ENCODE measurements around the gene HDAC10. TPM values are rescaled to one million over a fixed set of nuclear protein-coding genes. Genes with fewer than 3 reads are reported as not detected.
A peak's percentile ranks its signal among the peaks of the same experiment; 100 is the strongest.

Gene HDAC10
- total RNA-seq, 1 donor from 2014 or later, result 12.0 TPM

GRCh38 chr22:50287731-50288130 lies 36.7 kb upstream of the HDAC10 start:
- ATAC-seq (ENCODE audit: poor library complexity), result no peak
- no peak for DNase-seq
- intact Hi-C loops (cut with DNase I), result no loop called here

DNA sequence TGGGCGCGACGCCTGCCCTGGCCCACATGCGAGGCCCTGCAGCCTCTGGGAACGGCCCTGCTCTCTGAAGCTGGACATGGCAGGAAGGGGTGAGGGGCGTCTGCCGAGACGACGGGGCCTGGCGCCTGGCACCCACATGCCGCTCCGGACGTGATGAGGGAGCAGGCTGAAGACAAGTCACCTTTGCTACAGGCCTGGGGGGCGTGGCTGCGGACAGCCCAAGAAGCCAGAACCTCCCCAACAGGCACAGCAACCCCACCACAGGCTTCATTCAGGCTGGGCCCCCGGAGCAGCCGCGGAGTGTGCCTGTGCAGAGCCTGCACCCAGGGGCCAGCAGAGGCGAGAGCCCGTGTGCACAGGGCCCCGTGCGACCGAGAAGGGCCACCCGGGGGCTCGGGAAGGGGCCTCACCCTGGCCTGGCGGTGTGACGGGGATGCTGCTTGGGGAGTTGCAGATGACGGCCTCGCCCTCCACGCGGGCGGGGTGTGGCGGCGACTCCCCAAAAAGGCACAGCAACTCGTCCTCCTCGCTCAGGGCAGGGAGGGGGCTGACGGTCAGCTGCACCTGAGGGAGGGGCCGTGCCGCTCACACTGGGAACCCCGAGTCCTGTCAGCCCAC lies 35.7 kb upstream of the HDAC10 start:
- intact Hi-C loops (cut with DNase I), result no loop called here
- DNase-seq (no peak), ATAC-seq (ENCODE audit: poor library complexity) (no peak)

- intact Hi-C loops (cut with DNase I), result no loop called here
- DNase-seq, result no peak
Observed at GRCh38 chr22:50286275-50286674, 35.2 kb upstream of the HDAC10 start.

GRCh38 chr22:50285568-50286229 lies 34.6 kb upstream of the HDAC10 start:
- intact Hi-C loops (cut with DNase I), result no loop called here
- DNase-seq (no peak), ATAC-seq (ENCODE audit: poor library complexity) (no peak)

More at GRCh38 chr22:50286275-50286674, 35.2 kb upstream of the HDAC10 start:
- ATAC-seq (ENCODE audit: poor library complexity), result no peak

- DNase-seq (no peak), ATAC-seq (ENCODE audit: poor library complexity) (no peak)
- intact Hi-C loops (cut with DNase I), result no loop called here
Observed at GRCh38 chr22:50284479-50284878, 33.4 kb upstream of the HDAC10 start.

- DNase-seq, result no peak
- ATAC-seq (ENCODE audit: poor library complexity), result no peak
- intact Hi-C loops (cut with DNase I), result no loop called here
Observed at GRCh38 chr22:50283821-50284220, 32.8 kb upstream of the HDAC10 start.

DNA sequence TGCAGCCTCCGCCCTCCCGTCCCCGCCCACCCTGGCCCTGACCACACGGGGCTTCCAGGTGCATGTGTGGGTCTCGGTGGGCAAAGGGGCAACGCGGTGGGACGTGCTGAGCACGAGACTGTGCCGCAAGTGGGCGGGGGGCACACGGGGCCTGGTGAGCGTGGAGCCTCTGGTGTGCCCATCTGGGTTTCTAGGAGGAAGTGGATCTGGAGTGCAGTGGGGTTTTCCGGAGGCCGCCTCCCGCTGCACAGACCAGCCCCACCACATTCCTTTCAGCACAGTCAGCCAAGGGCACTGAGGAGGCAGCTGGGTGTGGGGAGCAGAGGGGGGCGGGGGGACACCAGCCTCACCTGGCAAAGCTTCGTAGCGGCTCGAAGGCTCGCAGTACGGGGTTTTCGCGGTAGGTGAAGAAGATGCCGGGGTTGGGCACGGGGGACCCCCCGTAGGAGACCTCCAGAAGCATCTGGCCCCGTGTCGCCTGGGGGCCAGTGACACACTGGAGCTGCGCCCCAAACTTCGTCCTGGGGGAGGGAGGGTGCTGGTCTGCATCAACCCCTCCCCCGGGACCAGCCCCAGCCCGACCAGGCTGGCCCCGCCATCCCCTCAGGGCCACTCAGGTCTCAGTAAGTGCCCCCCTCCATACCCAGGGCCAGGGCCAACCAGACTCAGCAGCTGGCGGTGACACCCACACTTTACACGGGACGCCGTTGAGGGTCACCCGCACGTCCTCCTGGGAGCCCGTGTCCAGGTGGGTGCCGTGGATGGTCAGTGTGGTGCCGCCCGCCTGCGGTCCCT lies 31.5 kb upstream of the HDAC10 start:
- intact Hi-C loops (cut with DNase I), result no loop called here
- ATAC-seq (ENCODE audit: poor library complexity) (peak; percentile 32), DNase-seq (no peak)

DNA sequence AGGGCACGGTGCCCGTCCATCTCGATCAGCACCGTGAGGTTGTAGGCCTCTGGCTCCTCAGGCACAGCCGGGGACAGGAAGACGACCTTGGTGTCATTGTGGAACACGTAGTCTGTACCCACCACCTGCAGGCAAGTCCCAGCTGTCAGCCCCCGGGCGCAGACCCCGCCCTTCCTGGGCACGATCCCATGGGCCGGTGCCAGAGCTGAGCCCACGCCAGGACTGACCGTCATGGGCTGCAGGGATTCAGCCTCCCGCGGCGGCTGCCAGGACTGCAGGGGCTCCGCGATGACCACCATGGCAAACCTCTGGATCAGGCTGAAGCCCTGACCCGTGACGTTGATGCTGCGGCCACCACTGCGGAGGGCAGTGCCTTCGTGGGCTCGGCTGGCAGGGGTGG lies 30.9 kb upstream of the HDAC10 start:
- ATAC-seq (ENCODE audit: poor library complexity), result peak; percentile 71
- intact Hi-C loops (cut with DNase I), result no loop called here
- peak; percentile 68 for DNase-seq

GRCh38 chr22:50281384-50281760 lies 30.3 kb upstream of the HDAC10 start:
- intact Hi-C loops (cut with DNase I), result no loop called here
- DNase-seq (no peak), ATAC-seq (ENCODE audit: poor library complexity) (no peak)

DNA sequence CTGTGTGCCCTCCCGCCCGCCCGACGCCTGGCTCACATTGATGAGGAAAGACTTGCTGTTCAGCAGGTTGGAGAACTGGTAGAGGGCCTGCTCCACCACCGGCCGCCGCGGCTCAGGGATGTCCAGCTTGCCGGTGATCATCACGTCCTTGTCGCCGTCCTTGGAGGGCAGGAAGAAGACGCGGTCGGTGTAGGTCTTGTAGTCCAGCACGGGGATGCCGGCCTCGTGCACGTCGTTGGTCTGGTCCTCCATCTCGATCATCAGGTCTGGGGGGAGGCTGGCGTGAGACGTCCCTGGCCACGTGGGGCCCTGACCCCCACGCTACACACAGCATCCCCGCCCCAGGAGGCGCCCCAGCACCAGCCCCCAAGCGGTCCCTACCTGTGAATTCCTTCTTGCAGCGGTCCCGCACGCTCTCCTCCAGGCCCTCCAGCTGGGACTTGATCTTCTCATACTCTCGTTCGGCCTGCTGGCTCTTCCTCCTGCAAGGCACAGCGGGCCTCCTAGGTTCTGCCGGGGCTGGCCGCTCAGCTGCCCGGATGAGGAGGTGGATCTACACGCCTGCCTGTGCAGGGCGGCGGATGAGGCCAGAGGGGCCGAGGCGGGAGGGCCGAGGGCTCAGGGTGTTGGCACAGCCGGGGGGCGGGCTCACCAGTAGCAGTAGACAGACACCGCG lies 29.8 kb upstream of the HDAC10 start:
- no peak for ATAC-seq (ENCODE audit: poor library complexity)
- intact Hi-C loops (cut with DNase I), result no loop called here

DNA sequence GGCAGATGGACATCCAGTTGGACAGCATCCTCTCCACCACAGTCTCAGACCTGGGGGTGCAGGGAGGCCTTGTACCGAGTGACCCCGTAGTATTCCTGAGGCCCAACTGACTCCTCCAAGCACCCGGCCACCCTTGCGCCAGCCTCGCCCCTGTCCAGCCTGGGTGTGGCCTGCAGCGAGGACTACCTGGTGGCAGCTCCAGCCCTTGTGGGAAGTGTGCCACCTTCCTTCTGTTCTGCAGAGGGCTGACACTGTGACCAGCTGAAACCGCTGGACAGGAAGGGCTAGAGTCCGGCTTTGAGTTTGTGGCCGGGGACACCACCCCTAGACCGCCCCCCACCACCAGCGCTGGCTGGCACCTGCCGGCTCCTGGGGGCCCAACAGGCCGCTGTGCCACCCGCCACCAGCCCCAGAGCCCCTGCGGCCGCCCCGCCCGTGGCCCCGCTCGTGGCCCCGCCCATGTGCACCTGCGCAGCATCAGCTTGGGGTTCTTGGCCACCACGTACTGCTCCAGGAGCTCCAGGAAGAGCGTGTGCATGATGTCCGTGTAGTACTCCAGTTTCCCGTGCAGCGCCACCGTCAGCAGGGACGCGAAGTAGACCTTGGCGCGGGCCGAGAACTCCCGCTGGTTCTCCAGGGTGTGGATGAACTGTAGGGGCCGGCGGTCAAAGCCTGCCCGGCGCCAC lies 29.1 kb upstream of the HDAC10 start:
- no peak for ATAC-seq (ENCODE audit: poor library complexity)
- no peak for DNase-seq
- intact Hi-C loops (cut with DNase I), result no loop called here

More for the DNA sequence above, 29.8 kb upstream of the HDAC10 start:
- DNase-seq, result no peak

DNA sequence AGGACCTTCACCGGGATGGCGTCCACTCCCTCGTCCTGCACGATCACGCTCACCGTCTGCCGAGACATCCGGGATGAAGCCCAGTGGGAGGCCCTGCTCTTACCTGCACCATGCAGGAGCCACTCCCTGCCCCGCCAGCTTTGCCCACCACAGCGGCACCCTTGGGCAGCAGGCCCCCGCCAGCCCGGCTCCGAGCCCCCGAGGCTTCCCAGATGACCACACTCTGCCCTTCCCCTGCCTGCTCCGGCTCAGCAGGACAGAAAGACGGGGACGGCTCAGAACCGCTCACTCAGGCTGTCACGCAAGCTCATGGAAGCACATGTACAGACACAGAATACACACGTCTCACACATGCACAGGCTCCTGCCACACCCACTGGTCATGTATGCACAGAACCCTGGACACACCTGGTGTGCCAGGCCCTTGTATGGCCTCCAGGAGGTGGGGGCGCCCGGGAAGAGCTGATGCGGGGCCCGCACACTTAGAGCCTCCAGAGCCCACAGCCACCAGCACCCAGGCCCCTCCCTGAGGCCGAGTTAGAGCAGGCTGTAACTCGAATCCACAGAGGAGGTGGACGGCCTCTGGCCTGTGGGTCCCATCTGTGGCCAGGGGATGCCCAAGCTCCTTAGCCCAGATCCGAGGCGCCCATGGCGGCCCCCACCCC lies 28.0 kb upstream of the HDAC10 start:
- intact Hi-C loops (cut with DNase I), result loop anchor here (5.0 kb wide), 2 partner anchors 48 to 63 kb away; partner anchors contain the start of genes DENND6B and PPP6R2

GRCh38 chr22:50278461-50278860 lies 27.4 kb upstream of the HDAC10 start:
- no peak for ATAC-seq (ENCODE audit: poor library complexity)
- intact Hi-C loops (cut with DNase I), result loop anchor here (5.0 kb wide), 2 partner anchors 49 to 64 kb away; partner anchors contain the start of genes DENND6B and PPP6R2
- no peak for DNase-seq

More for the DNA sequence above, 28.0 kb upstream of the HDAC10 start:
- DNase-seq, result no peak
- ATAC-seq (ENCODE audit: poor library complexity), result no peak

- ATAC-seq (ENCODE audit: poor library complexity) (no peak), DNase-seq (no peak)
- intact Hi-C loops (cut with DNase I), result loop anchor here (5.0 kb wide), 2 partner anchors 50 to 65 kb away; partner anchors contain the start of genes DENND6B and PPP6R2
Observed at GRCh38 chr22:50277761-50278160, 26.7 kb upstream of the HDAC10 start.

DNA sequence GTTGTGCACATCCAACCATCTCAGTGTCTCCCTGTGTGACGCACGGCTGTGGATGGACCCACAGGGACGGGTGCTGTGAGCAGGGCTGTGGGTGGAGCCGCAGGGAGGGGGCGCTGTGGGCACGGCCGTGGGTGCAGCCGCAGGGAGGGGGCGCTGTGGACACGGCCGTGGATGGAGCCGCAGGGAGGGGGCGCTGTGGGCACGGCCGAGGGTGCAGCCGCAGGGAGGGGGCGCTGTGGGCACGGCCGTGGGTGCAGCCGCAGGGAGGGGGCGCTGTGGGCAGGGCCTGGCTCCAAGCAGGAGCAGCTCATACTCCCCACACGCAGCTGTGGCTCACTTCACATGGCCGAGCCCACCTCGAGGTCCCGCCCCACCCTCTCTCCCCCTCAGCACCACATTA lies 25.1 kb upstream of the HDAC10 start:
- intact Hi-C loops (cut with DNase I), result loop anchor here (5.0 kb wide), 2 partner anchors 51 to 66 kb away; partner anchors contain the start of genes DENND6B and PPP6R2
- peak; percentile 78 for DNase-seq
- peak; percentile 90 for ATAC-seq (ENCODE audit: poor library complexity)

- intact Hi-C loops (cut with DNase I), result loop anchor here (5.0 kb wide), 2 partner anchors 52 to 67 kb away; partner anchors contain the start of genes DENND6B and PPP6R2
- ATAC-seq (ENCODE audit: poor library complexity), result no peak
- no peak for DNase-seq
Observed at GRCh38 chr22:50275181-50276055, 24.4 kb upstream of the HDAC10 start.

- intact Hi-C loops (cut with DNase I), result loop anchor here (5.0 kb wide), 2 partner anchors 53 to 68 kb away; partner anchors contain the start of genes DENND6B and PPP6R2
- ATAC-seq (ENCODE audit: poor library complexity) (no peak), DNase-seq (no peak)
Observed at GRCh38 chr22:50274771-50275170, 23.7 kb upstream of the HDAC10 start.
